Karpas-422 (cell line): ENCODE results near the gene SFSWAP. TPM values are rescaled to one million over a fixed set of nuclear protein-coding genes. Genes with fewer than 3 reads are reported as not detected.
"Not testable (repeated sequence)": the region's sequence is repeated elsewhere in the genome, so short reads cannot be mapped to it uniquely, and the experiment has no call there.

Experiments used
- DNase-seq: peaks from one replicate; pipeline ENCODE4 v3.0.0-alpha.2; 2015
- H2AFZ ChIP-seq: fragments of 200-600 bp; sonication (generic); 2 replicates; pipeline ENCODE4 v1.6.1; 2014; ENCODE audit warnings: antibody characterized with exemption, low read length, mixed read lengths
- H3K27ac ChIP-seq: fragments of 200-600 bp; sonication (generic); 2 replicates; pipeline ENCODE4 v1.5.1; 2014; ENCODE audit warnings: mild to moderate bottlenecking, low read length, moderate library complexity
- H3K27me3 ChIP-seq: fragments of 200-600 bp; sonication (generic); 2 replicates; pipeline ENCODE4 v1.6.1; 2014; ENCODE audit warnings: low read length, mixed read lengths
- H3K36me3 ChIP-seq: fragments of 200-600 bp; sonication (generic); 2 replicates; pipeline ENCODE4 v1.6.1; 2014; ENCODE audit warnings: low read length, mixed read lengths; ENCODE audit not compliant: insufficient read depth
- H3K4me1 ChIP-seq: fragments of 200-600 bp; sonication (generic); 2 replicates; pipeline ENCODE4 v1.6.1; 2014; ENCODE audit warnings: mild to moderate bottlenecking, low read length, mixed read lengths
- H3K4me2 ChIP-seq: fragments of 200-600 bp; sonication (generic); 2 replicates; pipeline ENCODE4 v1.6.1; 2014; ENCODE audit warnings: low read length, low read depth, mild to moderate bottlenecking; ENCODE audit not compliant: poor library complexity, severe bottlenecking
- H3K4me3 ChIP-seq: fragments of 200-600 bp; sonication (generic); 2 replicates; pipeline ENCODE4 v1.5.1; 2014; ENCODE audit warnings: mild to moderate bottlenecking, antibody characterized with exemption, low read length, mixed read lengths
- H3K79me2 ChIP-seq: fragments of 200-600 bp; sonication (generic); 2 replicates; pipeline ENCODE4 v1.6.1; 2014; ENCODE audit warnings: mild to moderate bottlenecking, low read length, mixed read lengths
- H3K9ac ChIP-seq: fragments of 200-600 bp; sonication (generic); 2 replicates; pipeline ENCODE4 v1.6.0; 2014; ENCODE audit warnings: low read length
- H3K9me2 ChIP-seq: fragments of 200-600 bp; sonication (generic), shearing (Covaris generic); replicated peaks from 2 replicates; pipeline ENCODE4 v1.6.0; 2014; ENCODE audit warnings: mild to moderate bottlenecking, low read length, moderate library complexity; ENCODE audit not compliant: insufficient read depth
- H3K9me3 ChIP-seq: fragments of 300-700, 200-600 bp; sonication (generic); 2 replicates; pipeline ENCODE4 v1.6.1; 2014; ENCODE audit warnings: low read length, mixed read lengths
- H4K20me1 ChIP-seq: fragments of 200-600 bp; sonication (generic); 2 replicates; pipeline ENCODE4 v1.6.1; 2014; ENCODE audit warnings: mild to moderate bottlenecking, antibody characterized with exemption, low read length, low read depth; ENCODE audit not compliant: insufficient read depth
- total RNA-seq: library from RNA; depleted of rRNA; stranded (reverse); fragments of >200 nt; shearing (Covaris generic); gene quantifications from 2 replicates; pipeline ENCODE4 v1.2.3, GENCODE V29; 2014; ENCODE audit warnings: low replicate concordance

Gene SFSWAP
- total RNA-seq, 1 experiment from 2014 or later = 30.0 TPM

DNA sequence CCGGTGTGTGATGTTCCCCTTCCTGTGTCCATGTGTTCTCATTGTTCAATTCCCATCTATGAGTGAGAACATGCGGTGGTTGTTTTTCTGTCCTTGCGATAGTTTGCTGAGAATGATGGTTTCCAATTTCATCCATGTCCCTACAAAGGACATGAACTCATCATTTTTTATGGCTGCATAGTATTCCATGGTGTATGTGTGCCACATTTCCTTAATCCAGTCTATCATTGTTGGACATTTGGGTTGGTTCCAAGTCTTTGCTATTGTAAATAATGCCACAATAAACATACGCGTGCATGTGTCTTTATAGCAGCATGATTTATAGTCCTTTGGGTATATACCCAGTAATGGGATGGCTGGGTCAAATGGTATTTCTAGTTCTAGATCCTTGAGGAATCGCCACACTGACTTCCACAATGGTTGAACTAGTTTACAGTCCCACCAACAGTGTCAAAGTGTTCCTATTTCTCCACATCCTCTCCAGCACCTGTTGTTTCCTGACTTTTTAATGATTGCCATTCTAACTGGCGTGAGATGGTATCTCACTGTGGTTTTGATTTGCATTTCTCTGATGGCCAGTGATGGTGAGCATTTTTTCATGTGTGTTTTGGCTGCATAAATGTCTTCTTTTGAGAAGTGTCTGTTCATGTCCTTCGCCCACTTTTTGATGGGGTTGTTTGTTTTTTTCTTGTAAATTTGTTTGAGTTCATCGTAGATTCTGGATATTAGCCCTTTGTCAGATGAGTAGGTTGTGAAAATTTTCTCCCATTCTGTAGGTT lies 98.8 kb downstream of the SFSWAP start:
- H2AFZ ChIP-seq, H3K4me1 ChIP-seq, H3K36me3 ChIP-seq, H3K27me3 ChIP-seq, H3K9me3 ChIP-seq, H3K4me3 ChIP-seq, H3K9ac ChIP-seq, DNase-seq, H3K4me2 ChIP-seq, H4K20me1 ChIP-seq, H3K9me2 ChIP-seq, H3K27ac ChIP-seq, H3K79me2 ChIP-seq: not testable (repeated sequence)

DNA sequence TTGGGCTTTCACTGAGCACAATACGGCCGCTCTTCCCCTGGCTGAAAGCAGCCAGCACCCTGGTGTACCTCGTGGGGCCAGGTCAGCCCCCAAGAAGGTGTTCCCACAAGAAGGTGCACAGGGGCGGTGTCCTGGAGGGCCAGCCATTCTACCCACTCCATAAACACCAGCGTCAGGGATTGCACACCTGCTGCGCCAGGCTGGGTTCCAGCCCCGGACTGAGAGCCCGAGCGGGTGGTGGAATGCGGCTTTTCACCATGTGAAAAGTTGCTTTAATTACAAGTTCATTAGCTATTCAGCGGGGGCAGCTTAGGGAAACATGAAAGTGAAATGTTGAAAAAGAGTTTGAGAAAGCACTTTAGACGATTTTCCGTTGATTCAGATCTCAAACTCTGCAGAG lies 99.8 kb downstream of the SFSWAP start:
- Histone ChIP-seq H3K27me3 (no peaks in the 10 kb centered on the region), H3K27ac (no peak overlapping the region), H3K9ac (no peak overlapping the region), H3K4me3 (no peak overlapping the region), H3K79me2 (no peaks in the 10 kb centered on the region), H2AFZ (no peak overlapping the region), H3K4me1 (no peaks in the 10 kb centered on the region), H4K20me1 (no peaks in the 10 kb centered on the region), H3K36me3 (no peaks in the 10 kb centered on the region), H3K9me2 (no peaks in the 10 kb centered on the region), H3K4me2 (no peak overlapping the region), H3K9me3 (no peaks in the 10 kb centered on the region)
- no peak for DNase-seq

GRCh38 chr12:131815131-131815530 lies 104.2 kb downstream of the SFSWAP start:
- no peaks in the 10 kb centered on the region for H3K79me2 ChIP-seq

DNA sequence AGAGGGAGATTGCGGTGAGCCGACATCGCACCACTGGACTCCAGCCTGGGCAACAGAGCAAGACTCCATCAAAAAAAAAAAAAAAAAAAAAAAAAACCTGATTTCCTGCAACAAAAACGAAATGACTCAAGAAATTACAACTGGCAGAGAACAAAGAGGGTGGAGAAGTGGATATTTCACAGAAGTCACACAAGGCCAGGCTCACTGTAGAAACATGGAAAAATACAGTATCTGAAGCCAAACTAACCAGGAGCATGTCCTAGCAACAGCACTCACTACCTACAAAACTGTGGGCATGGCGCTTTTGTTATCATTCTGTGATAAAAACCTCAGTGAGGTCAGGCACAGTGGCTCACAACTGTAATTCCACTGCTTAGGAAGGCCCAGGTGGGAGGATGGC lies 105.6 kb downstream of the SFSWAP start:
- no peaks in the 10 kb centered on the region for H3K27me3 ChIP-seq
- H3K4me1 ChIP-seq = no peaks in the 10 kb centered on the region
- H3K79me2 ChIP-seq = no peaks in the 10 kb centered on the region
- H3K4me3 ChIP-seq = no peak overlapping the region
- no peak overlapping the region for H3K4me2 ChIP-seq
- no peaks in the 10 kb centered on the region for H3K9me3 ChIP-seq
- H4K20me1 ChIP-seq = no peaks in the 10 kb centered on the region
- H2AFZ ChIP-seq = no peak overlapping the region
- H3K27ac ChIP-seq = no peak overlapping the region
- no peaks in the 10 kb centered on the region for H3K36me3 ChIP-seq
- DNase-seq = no peak
- no peaks in the 10 kb centered on the region for H3K9me2 ChIP-seq
- H3K9ac ChIP-seq = no peak overlapping the region

More at GRCh38 chr12:131815131-131815530, 104.2 kb downstream of the SFSWAP start:
- no peaks in the 10 kb centered on the region for H4K20me1 ChIP-seq
- no peaks in the 10 kb centered on the region for H3K9me3 ChIP-seq
- no peak overlapping the region for H3K9ac ChIP-seq
- H3K9me2 ChIP-seq = no peaks in the 10 kb centered on the region
- H3K36me3 ChIP-seq = no peaks in the 10 kb centered on the region
- H3K4me1 ChIP-seq = no peaks in the 10 kb centered on the region
- H3K4me3 ChIP-seq = no peak overlapping the region
- no peak for DNase-seq
- no peaks in the 10 kb centered on the region for H3K27me3 ChIP-seq
- H3K27ac ChIP-seq = no peak overlapping the region
- no peak overlapping the region for H3K4me2 ChIP-seq
- no peak overlapping the region for H2AFZ ChIP-seq

DNA sequence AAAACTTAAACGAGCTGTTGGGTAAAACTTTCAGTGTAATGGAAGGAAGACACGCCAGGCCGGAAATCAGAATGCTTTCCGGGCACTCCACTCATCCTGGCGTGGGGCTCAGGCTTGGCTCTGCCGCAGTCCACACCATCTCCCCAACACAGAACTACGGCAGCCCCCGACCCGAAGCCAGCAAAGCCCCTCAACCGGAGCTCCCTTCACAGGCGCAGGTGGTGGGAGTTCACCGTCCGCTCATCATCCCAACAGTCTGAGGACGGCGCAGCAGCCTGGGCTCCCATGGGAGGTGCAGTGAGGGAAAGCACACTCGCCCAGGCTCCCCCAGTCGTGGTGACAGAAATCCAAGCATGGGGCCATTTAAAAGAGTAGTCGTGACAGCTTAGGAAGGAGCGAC lies 106.4 kb downstream of the SFSWAP start:
- no peaks in the 10 kb centered on the region for H3K9me3 ChIP-seq
- no peak overlapping the region for H3K27ac ChIP-seq
- H3K79me2 ChIP-seq = no peaks in the 10 kb centered on the region
- no peak overlapping the region for H3K4me3 ChIP-seq
- H2AFZ ChIP-seq = no peak overlapping the region
- H3K4me1 ChIP-seq = no peaks in the 10 kb centered on the region
- no peaks in the 10 kb centered on the region for H3K36me3 ChIP-seq
- no peaks in the 10 kb centered on the region for H3K9me2 ChIP-seq
- no peak overlapping the region for H3K9ac ChIP-seq
- no peaks in the 10 kb centered on the region for H4K20me1 ChIP-seq
- no peak overlapping the region for H3K4me2 ChIP-seq
- no peaks in the 10 kb centered on the region for H3K27me3 ChIP-seq
- no peak for DNase-seq

DNA sequence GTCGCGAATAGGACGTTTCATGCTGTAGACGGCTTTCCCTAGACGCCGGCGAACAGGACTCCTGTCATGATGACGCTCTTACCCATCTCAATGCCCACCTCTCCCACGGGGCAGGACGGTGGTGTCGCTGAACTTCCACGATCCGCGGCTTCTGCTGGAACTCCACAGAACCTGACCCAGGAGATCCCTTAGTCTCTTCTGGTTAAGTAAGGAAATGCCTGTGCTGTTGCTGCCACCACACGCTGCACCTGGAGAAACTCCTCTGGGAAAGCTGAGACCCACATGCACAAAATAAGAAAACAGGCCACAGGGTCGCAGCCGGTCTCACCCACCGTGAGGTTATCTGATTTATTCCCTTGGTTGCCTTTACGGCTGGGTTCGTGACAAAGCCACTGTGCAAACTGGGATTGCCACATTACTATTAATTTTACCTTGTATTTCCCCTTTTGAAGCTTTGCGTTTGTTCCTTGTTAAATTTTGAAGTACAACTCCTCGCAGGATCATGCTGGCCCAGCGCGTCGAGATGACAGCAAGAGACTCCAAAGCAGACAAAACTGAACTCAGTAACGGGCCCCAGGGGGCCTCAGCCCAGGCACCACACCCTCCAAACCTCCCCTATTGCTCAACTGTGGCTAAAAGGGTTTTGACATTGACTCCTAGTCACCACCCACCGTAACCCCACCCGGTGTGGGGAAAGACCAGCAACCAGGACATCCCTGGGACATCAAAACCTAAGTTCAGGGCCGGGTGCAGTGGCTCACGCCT lies 108.1 kb downstream of the SFSWAP start:
- Histone ChIP-seq H3K9me2 (no peaks in the 10 kb centered on the region), H3K79me2 (no peaks in the 10 kb centered on the region), H2AFZ (no peak overlapping the region), H3K36me3 (no peaks in the 10 kb centered on the region), H3K27me3 (no peaks in the 10 kb centered on the region), H3K27ac (no peak overlapping the region), H3K4me1 (no peaks in the 10 kb centered on the region), H3K9ac (no peak overlapping the region), H3K4me2 (no peak overlapping the region), H4K20me1 (no peaks in the 10 kb centered on the region), H3K9me3 (no peaks in the 10 kb centered on the region), H3K4me3 (no peak overlapping the region)
- no peak for DNase-seq

- no peaks in the 10 kb centered on the region for H3K79me2 ChIP-seq
- H3K4me2 ChIP-seq = no peak overlapping the region
- H3K9ac ChIP-seq = no peak overlapping the region
- no peak overlapping the region for H3K4me3 ChIP-seq
- H3K9me3 ChIP-seq = no peaks in the 10 kb centered on the region
- no peak for DNase-seq
- H3K36me3 ChIP-seq = no peaks in the 10 kb centered on the region
- H3K27ac ChIP-seq = no peak overlapping the region
- no peaks in the 10 kb centered on the region for H3K9me2 ChIP-seq
- H4K20me1 ChIP-seq = no peaks in the 10 kb centered on the region
- no peaks in the 10 kb centered on the region for H3K27me3 ChIP-seq
- H2AFZ ChIP-seq = no peak overlapping the region
- no peaks in the 10 kb centered on the region for H3K4me1 ChIP-seq
These were observed 113.6 kb downstream of the SFSWAP start for GRCh38 chr12:131824450-131824849.

GRCh38 chr12:131825146-131825892 lies 114.4 kb downstream of the SFSWAP start:
- Histone ChIP-seq H3K27ac (no peak overlapping the region), H3K9me3 (no peaks in the 10 kb centered on the region), H3K9me2 (no peaks in the 10 kb centered on the region), H3K4me3 (no peak overlapping the region), H3K9ac (no peak overlapping the region), H3K79me2 (no peaks in the 10 kb centered on the region), H3K4me1 (no peaks in the 10 kb centered on the region), H3K36me3 (no peaks in the 10 kb centered on the region), H4K20me1 (no peaks in the 10 kb centered on the region), H3K27me3 (no peaks in the 10 kb centered on the region), H2AFZ (no peak overlapping the region), H3K4me2 (no peak overlapping the region)
- DNase-seq = no peak
